Endothelial cell of umbilical vein (primary cell): ENCODE data around the gene FLNB. TPM values are rescaled to one million over a fixed set of nuclear protein-coding genes. Genes with fewer than 3 reads are reported as not detected.

Source experiments
- BruUV-seq: library from RNA; stranded (reverse); fragments of 400-500 nt; replicated peaks from 2 replicates; lab custom pipeline; 2021; lab: Mats Ljungman, UMichigan
- CTCF ChIA-PET: fragments of 300-600, 350-600 bp; sonication (Branson Sonifier 250); formaldehyde crosslinking; loops from one replicate; lab custom pipeline; 2021; ENCODE audit warnings: antibody characterized with exemption, inconsistent platforms; lab: Charles Lee
- POLR2A ChIA-PET: fragments of 300-600, 350-600 bp; sonication (Branson Sonifier 250); formaldehyde crosslinking; loops from one replicate; lab custom pipeline; 2021; ENCODE audit warnings: antibody characterized with exemption, inconsistent platforms; lab: Charles Lee
- DNase-seq: peaks from one replicate; pipeline ENCODE4 v3.0.0-alpha.2; 2011; ENCODE audit warnings: low read depth, low spot score
- FAIRE-seq: peaks from 2 replicates; lab custom pipeline; 2011; peaks lifted over from hg19 to GRCh38; lab: Jason Lieb, UNC
- H2AFZ ChIP-seq: 2 replicates; pipeline ENCODE4 v1.6.0; 2012; ENCODE audit warnings: low read depth, low read length, control low read depth, inconsistent platforms
- H3K27ac ChIP-seq: 2 replicates; pipeline ENCODE4 v1.5.1; 2011; ENCODE audit warnings: low read depth, mild to moderate bottlenecking, control low read depth, low read length, moderate library complexity; ENCODE audit not compliant: insufficient read depth
- H3K27me3 ChIP-seq, 2 experiments: 2 replicates each; pipeline versions ENCODE4 v1.6.0 to v1.6.1; 2011; ENCODE audit warnings: low read length in 2 of 2, mixed read lengths in 1 of 2; ENCODE audit not compliant: control insufficient read depth in 2 of 2, insufficient read depth in 2 of 2
- H3K36me3 ChIP-seq, 2 experiments: 2 replicates in 1 of 2; 3 replicates in 1 of 2; pipeline ENCODE4 v1.5.1; 2011; ENCODE audit warnings: low read length in 2 of 2, mild to moderate bottlenecking in 1 of 2, moderate library complexity in 1 of 2; ENCODE audit not compliant: control insufficient read depth in 2 of 2, insufficient read depth in 2 of 2; ENCODE audit errors: extremely low read depth in 1 of 2
- H3K4me1 ChIP-seq: 3 replicates; pipeline ENCODE4 v1.5.1; 2011; ENCODE audit warnings: mild to moderate bottlenecking, low read length; ENCODE audit not compliant: control insufficient read depth, insufficient read depth; ENCODE audit errors: extremely low read depth
- H3K4me2 ChIP-seq: 2 replicates; pipeline ENCODE4 v1.6.1; 2011; ENCODE audit warnings: low read length, control low read depth, mixed read lengths; ENCODE audit not compliant: insufficient read depth
- H3K4me3 ChIP-seq, 3 experiments: fragments of 200-600 bp in 1 of 3; sonication (generic), shearing (Covaris generic) in 1 of 3; replicated peaks in 1 of 3; 2 replicates each; pipeline ENCODE4 v1.5.1; 2011 to 2016; ENCODE audit warnings: control low read depth in 3 of 3, low read length in 3 of 3, mild to moderate bottlenecking in 2 of 3, inconsistent platforms in 1 of 3, low read depth in 1 of 3, moderate library complexity in 1 of 3; ENCODE audit not compliant: insufficient read depth in 1 of 3
- H3K79me2 ChIP-seq: 2 replicates; pipeline ENCODE4 v1.6.0; 2012; ENCODE audit warnings: low read length, inconsistent platforms; ENCODE audit not compliant: control insufficient read depth, insufficient read depth
- H3K9ac ChIP-seq: replicated peaks from 2 replicates; pipeline ENCODE3; 2011; ENCODE audit warnings: low read length, control low read depth; ENCODE audit not compliant: insufficient read depth; ENCODE audit errors: extremely low read depth
- H3K9me1 ChIP-seq: replicated peaks from 3 replicates; pipeline ENCODE4 v1.6.0; 2011; ENCODE audit warnings: mild to moderate bottlenecking, low read length; ENCODE audit not compliant: control insufficient read depth, insufficient read depth; ENCODE audit errors: extremely low read depth
- H3K9me3 ChIP-seq: replicated peaks from 2 replicates; pipeline ENCODE4 v1.5.1; 2012; ENCODE audit warnings: low read length, inconsistent platforms; ENCODE audit not compliant: control insufficient read depth, insufficient read depth
- H4K20me1 ChIP-seq: replicated peaks from 2 replicates; pipeline ENCODE3; 2011; ENCODE audit warnings: mild to moderate bottlenecking, low read length; ENCODE audit not compliant: control insufficient read depth, insufficient read depth; ENCODE audit errors: extremely low read depth
- CTCF ChIP-seq, 2 donors: IDR thresholded peaks; 1 replicate in 1 of 2; 2 replicates in 1 of 2; pipeline ENCODE4 v1.5.1; 2011; ENCODE audit warnings: low read length in 2 of 2, mild to moderate bottlenecking in 2 of 2, moderate library complexity in 2 of 2, control low read depth in 1 of 2, inconsistent platforms in 1 of 2, low read depth in 1 of 2; ENCODE audit not compliant: insufficient read depth in 1 of 2; ENCODE audit errors: extremely low read depth in 1 of 2
- GATA2 ChIP-seq: IDR thresholded peaks from 2 replicates; pipeline ENCODE4 v1.7.0; 2011; ENCODE audit warnings: low read depth, mild to moderate bottlenecking, moderate library complexity, mixed read lengths, low read length; ENCODE audit not compliant: insufficient read length, insufficient read depth
- JUN ChIP-seq: IDR thresholded peaks from 2 replicates; pipeline ENCODE4 v1.6.1; 2011; ENCODE audit warnings: borderline replicate concordance, low read depth; ENCODE audit not compliant: insufficient read length, insufficient read depth
- MAX ChIP-seq: IDR thresholded peaks from 2 replicates; pipeline ENCODE4 v1.6.1; 2011; ENCODE audit not compliant: insufficient read depth, insufficient read length
- MYC ChIP-seq: IDR thresholded peaks from one replicate; pipeline ENCODE4 v1.6.1; 2011; ENCODE audit warnings: mild to moderate bottlenecking, low read depth, low read length
- POLR2A ChIP-seq: IDR thresholded peaks from 2 replicates; pipeline ENCODE4 v1.6.1; 2012; ENCODE audit warnings: low read depth, mild to moderate bottlenecking, control low read depth, low read length
- dilution Hi-C: fragments of 300-500 bp; cut with MboI; formaldehyde crosslinking; loops from one replicate; pipeline ENCODE4 v1.15.0; 2019; ENCODE audit warnings: low sequenced_read_pairs; ENCODE audit not compliant: extremely low pct_ligation_motif_present
- intact Hi-C: fragments of 100-400 bp; cut with micrococcal nuclease; formaldehyde crosslinking; loops from one replicate; pipeline ENCODE4 v1.10.0; 2022
- polyA plus RNA-seq, 4 experiments: library from polyadenylated mRNA; depleted of rRNA in 3 of 4; stranded (reverse) in 3 of 4; unstranded in 1 of 4; fragments of >200 nt; gene quantifications; 2 replicates each; pipeline versions ENCODE4 v1.2.1 to v1.2.3, GENCODE V29; 2011 to 2012; ENCODE audit warnings: missing spikeins in 1 of 4
- total RNA-seq: library from RNA; stranded (reverse); gene quantifications from 2 replicates; pipeline ENCODE4 v1.2.3, GENCODE V29; 2021

Gene FLNB
- total and polyA plus RNA-seq, 2 donors (not counting 3 experiments of a cell fraction or from before 2014, with no cell fraction given) = 479 to 670 TPM

- no peak for FAIRE-seq
- no peak overlapping the region for H2AFZ ChIP-seq
- H3K36me3 ChIP-seq = peaks cover 56 to 59% of the 10 kb centered on the region in 2 experiments
- H4K20me1 ChIP-seq = no peaks in the 10 kb centered on the region
- ChIA-PET CTCF (interaction anchor here (1.0 kb wide), 1 partner anchor 108 kb away, joined by 3 read pairs; no protein-coding TSS in a partner anchor), POLR2A (no interaction called here)
- H3K9me3 ChIP-seq = no peaks in the 10 kb centered on the region
- intact Hi-C loops = loop anchor here (10.0 kb wide), 1 partner anchor 247 kb away; no protein-coding TSS in a partner anchor
- H3K4me1 ChIP-seq = peaks cover 31% of the 10 kb centered on the region
- H3K79me2 ChIP-seq = peaks cover 51% of the 10 kb centered on the region
- no peak overlapping the region for H3K9ac ChIP-seq
- H3K4me3 ChIP-seq = no peak overlapping the region
- TF ChIP-seq JUN (no peak), MAX (no peak), POLR2A (no peak), GATA2 (no peak), CTCF (IDR thresholded peaks at IDR 0.05; ENCODE audit: extremely low read depth in 1 of 2, insufficient read depth in 1 of 2, low read depth in 1 of 2, low read length in 2 of 2) (no peak), MYC (no peak)
- dilution Hi-C loops = no loop called here
- no peak overlapping the region for H3K4me2 ChIP-seq
- DNase-seq = no peak
- no peak overlapping the region for H3K27ac ChIP-seq
- no peaks in the 10 kb centered on the region for H3K9me1 ChIP-seq
- no peaks in the 10 kb centered on the region for H3K27me3 ChIP-seq
- BruUV-seq = no TSS peak
Measured at GRCh38 chr3:58112185-58112535, 103.9 kb downstream of the FLNB start.
